Renal cortical epithelial cell (primary cell): Measurements from ENCODE around the gene SNX9. TPM values are rescaled to one million over a fixed set of nuclear protein-coding genes. Genes with fewer than 3 reads are reported as not detected.
"Not testable (repeated sequence)": the region's sequence is repeated elsewhere in the genome, so short reads cannot be mapped to it uniquely, and the experiment has no call there.

ENCODE experiments used
- DNase-seq: peaks from one replicate; pipeline ENCODE4 v3.0.0-alpha.2; 2011; ENCODE audit warnings: low read depth
- total RNA-seq: library from RNA; depleted of rRNA; stranded (reverse); fragments of >200 nt; gene quantifications from 2 replicates; pipeline ENCODE4 v1.2.3, GENCODE V29; 2014

The SNX9 gene
- total RNA-seq, 1 donor from 2014 or later: 45.7 TPM

GRCh38 chr6:157831018-157831369 lies 7.9 kb downstream of the SNX9 start:
- DNase-seq: no peak

GRCh38 chr6:157831424-157832249 lies 8.6 kb downstream of the SNX9 start:
- DNase-seq: no peak

GRCh38 chr6:157832250-157832967 lies 9.4 kb downstream of the SNX9 start:
- peak; percentile 82 for DNase-seq

GRCh38 chr6:157834549-157834948 lies 11.5 kb downstream of the SNX9 start:
- no peak for DNase-seq

- no peak for DNase-seq
Observed at GRCh38 chr6:157838718-157839430, 15.8 kb downstream of the SNX9 start.

- no peak for DNase-seq
Observed at GRCh38 chr6:157839606-157840005, 16.6 kb downstream of the SNX9 start.

GRCh38 chr6:157840261-157840660 lies 17.2 kb downstream of the SNX9 start:
- DNase-seq: no peak

GRCh38 chr6:157840776-157841175 lies 17.7 kb downstream of the SNX9 start:
- peak; percentile 87 for DNase-seq

GRCh38 chr6:157841211-157841840 lies 18.3 kb downstream of the SNX9 start:
- peak; percentile 68 for DNase-seq

- DNase-seq: no peak
Observed at GRCh38 chr6:157842212-157842611, 19.2 kb downstream of the SNX9 start.

GRCh38 chr6:157844196-157844595 lies 21.1 kb downstream of the SNX9 start:
- DNase-seq: not testable (repeated sequence)

GRCh38 chr6:157845493-157846259 lies 22.6 kb downstream of the SNX9 start:
- DNase-seq: no peak

GRCh38 chr6:157847846-157848245 lies 24.8 kb downstream of the SNX9 start:
- DNase-seq: no peak

GRCh38 chr6:157848693-157849092 lies 25.6 kb downstream of the SNX9 start:
- DNase-seq: no peak

GRCh38 chr6:157849288-157850017 lies 26.4 kb downstream of the SNX9 start:
- DNase-seq: no peak

- no peak for DNase-seq
Observed at GRCh38 chr6:157850030-157850429, 27.0 kb downstream of the SNX9 start.

- DNase-seq: no peak
Observed at GRCh38 chr6:157853018-157853805, 30.2 kb downstream of the SNX9 start.

- no peak for DNase-seq
Observed at GRCh38 chr6:157853902-157854502, 31.0 kb downstream of the SNX9 start.

- DNase-seq: no peak
Observed at GRCh38 chr6:157855325-157855724, 32.3 kb downstream of the SNX9 start.
